ENCODE data around the gene ABCA4.

ABCA4 gene

DNA sequence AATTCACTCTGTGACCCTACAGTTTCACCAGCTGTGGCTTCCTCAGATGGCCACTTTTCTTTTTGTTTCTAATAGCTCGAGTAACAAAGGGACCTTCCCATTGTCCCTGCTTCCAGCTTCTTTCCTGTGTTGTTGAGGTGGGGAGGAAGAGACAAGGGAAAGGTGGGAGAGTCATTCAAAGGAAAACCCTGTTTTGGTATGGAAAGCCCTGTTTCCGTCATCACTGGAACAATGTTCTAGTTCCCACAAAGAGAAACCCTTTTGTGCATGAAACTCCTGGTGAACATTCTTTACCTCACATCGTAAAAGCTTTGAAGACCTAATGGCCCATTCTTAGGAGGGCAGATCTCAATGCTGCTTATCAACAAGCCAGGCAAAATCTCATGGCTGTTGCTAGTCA, 62.2 kb downstream of the ABCA4 start:
- in situ Hi-C loops (cut with MboI; ENCODE audit: low sequenced_read_pairs), result loop anchor here (10.0 to 25.0 kb wide), 2 partner anchors 746 to 979 kb away; no protein-coding TSS in a partner anchor

DNA sequence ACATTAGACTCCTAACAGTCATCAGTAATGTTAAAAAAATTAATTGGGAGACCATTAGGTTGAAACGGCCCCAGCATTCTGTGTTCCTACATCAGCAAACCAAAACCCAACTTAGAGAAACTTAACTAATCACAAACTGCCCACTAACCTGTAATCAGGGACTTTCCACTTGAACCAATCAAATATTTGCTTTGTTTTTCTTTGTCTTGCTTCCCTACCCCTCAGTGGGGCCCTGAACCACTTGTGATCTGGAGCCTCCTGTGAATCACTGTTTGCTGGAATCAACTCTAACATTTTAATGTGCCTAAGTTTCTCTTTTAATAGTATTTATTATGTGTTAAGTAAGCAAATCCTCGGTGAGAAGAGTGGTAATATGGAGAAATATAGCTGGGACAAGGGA, 64.0 kb downstream of the ABCA4 start:
- in situ Hi-C loops (cut with MboI; ENCODE audit: low sequenced_read_pairs), result loop anchor here (10.0 to 25.0 kb wide), 2 partner anchors 748 to 980 kb away; no protein-coding TSS in a partner anchor

DNA sequence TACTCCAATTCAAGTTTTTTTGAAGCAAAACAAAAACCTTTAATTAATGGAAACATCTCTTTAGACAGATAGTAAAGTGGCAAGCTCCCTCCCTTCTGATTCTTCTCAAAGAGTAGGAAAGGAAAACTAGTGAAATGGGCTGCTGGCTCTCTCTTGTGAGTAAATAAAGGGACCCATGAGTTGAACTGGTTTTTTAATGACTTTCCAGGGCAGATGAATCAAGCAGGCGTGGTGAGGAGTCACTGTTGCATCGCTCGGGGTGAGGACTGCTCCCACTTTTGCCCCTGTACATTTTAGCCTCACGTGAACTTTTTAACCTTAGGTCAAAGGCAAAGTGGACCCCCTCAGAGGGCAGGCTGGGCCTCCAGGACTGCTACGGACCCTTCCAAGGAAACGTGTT, 64.8 kb downstream of the ABCA4 start:
- in situ Hi-C loops (cut with MboI; ENCODE audit: low sequenced_read_pairs), result loop anchor here (10.0 to 25.0 kb wide), 2 partner anchors 749 to 981 kb away; no protein-coding TSS in a partner anchor

DNA sequence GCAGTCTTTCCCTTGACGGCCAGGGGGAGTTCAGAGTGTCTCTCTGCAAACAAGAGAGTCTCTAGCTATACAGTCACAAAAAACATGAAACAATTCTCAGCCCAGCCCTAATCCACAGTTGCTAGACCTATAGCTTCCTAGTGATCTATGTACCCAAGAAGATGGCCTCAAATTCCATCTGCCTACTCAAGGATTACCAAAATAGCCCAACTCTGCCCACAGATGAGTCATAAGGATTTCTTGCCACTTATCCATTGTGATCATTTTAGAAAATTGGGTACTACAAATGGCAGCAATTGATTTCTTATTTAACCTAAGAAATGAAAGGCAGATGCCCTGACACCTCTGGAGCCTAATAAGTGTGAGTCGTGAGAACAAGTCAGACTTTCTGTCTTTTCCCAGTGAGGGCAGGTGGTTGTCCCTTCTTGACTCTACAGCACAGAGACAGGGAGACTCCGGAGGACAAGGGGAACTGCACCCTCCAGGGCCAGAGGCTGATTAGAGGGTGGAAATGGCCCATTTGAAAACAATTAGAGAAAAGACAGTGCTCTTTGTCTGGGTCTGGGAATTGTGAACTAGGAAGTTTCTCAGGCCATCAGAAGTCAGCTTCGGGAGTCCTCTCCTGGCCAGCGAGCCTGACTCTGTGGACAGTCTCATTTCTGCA, 65.4 kb downstream of the ABCA4 start:
- in situ Hi-C loops (cut with MboI; ENCODE audit: low sequenced_read_pairs), result loop anchor here (10.0 to 25.0 kb wide), 2 partner anchors 749 to 982 kb away; no protein-coding TSS in a partner anchor

DNA sequence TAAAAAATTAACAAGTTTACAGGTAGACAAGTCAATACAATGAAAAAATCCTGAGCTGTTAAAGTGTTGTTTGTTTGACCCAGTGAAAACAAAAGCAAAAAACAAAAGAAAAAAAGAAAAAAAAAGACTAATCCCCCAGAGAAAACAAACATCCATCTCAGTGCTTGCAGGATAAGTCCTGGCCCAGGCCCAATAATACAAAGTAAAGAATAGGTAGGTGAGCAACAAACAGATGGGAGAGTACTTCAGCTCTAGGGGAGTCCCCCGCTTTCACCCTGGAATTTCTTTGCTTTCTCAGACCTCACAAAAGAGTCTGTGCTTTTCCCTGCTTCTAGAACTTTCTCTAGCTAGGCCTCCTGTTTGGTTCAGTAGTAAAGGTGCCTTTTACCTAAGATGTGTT, 70.3 kb downstream of the ABCA4 start:
- in situ Hi-C loops (cut with MboI; ENCODE audit: low sequenced_read_pairs), result loop anchor here (10.0 to 25.0 kb wide), 2 partner anchors 754 to 987 kb away; no protein-coding TSS in a partner anchor

DNA sequence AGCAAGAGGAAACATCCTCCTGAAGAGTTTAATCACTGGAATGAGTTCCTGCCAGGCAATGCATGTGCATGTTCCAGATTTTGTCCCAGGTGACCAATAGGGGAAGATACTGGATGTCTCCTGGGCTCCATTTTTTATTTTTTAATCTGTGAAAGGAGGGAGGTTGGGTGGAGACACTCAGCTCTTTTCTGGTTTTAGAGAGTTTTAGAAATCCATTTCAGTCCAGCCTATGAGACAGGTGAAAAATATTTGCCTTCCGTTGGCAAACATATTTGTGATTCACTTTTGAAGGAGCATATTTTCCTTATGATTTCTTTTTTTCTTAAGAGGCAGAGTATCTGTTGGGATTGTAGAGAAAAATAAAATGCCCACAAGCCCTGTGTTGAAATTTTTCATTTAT, 70.7 kb downstream of the ABCA4 start:
- in situ Hi-C loops (cut with MboI; ENCODE audit: low sequenced_read_pairs), result loop anchor here (10.0 to 25.0 kb wide), 2 partner anchors 755 to 987 kb away; no protein-coding TSS in a partner anchor

DNA sequence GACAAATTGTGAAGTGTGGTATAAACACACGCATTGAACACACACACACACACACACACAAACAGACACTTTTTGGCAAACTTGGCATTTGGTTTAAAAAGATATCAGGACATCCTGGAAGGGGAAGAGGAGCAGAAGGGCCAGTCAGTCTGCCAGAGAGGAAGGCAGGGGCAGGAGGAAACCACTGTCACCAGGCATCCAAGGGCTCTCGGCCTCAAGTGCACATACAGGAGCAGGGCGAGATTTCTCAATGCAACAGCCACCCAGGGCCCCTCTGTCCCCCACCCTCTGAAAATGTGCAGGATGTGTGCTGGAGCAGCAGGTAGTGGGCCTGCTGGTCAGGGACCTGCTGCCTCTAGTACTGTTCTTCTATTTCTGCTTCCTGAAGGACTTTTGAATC, 71.2 kb downstream of the ABCA4 start:
- in situ Hi-C loops (cut with MboI; ENCODE audit: low sequenced_read_pairs), result loop anchor here (10.0 to 25.0 kb wide), 2 partner anchors 755 to 988 kb away; no protein-coding TSS in a partner anchor

DNA sequence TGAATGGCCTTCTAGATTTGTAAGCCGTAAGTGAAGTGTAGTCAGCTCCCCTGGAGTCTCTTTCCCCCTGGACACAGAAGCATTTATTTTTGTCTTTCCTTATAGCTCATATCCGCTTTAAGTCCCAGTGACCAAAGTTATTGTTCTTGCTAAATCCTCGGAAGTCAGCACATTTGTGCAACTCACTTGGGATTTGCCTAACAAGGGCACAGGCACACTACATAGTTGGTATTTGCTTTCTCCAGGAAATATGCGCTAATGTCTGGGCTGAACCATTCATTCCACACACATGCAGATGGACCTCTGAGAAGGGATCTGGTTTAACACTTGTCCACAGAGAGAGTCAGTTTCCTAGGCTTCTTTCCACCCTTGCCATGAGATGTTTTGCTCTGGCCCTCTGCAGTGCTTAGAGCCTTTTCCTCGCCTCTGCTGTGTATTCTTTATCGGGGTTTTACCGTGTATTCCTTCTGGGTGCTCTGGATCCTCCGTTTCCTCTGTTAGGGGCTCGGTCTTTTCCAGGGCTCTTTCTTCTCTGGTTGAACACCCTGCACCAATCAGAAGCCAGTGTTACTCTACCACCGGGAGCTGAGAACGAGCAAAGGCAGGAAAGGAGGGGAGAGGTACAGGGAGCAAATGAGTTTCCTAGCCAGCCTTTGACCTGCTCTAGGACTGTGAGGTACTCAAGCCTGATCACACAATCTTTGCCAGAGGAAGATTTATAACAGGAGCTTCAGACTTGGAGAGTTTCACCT, 72.4 kb downstream of the ABCA4 start:
- in situ Hi-C loops (cut with MboI; ENCODE audit: low sequenced_read_pairs), result no loop called here

DNA sequence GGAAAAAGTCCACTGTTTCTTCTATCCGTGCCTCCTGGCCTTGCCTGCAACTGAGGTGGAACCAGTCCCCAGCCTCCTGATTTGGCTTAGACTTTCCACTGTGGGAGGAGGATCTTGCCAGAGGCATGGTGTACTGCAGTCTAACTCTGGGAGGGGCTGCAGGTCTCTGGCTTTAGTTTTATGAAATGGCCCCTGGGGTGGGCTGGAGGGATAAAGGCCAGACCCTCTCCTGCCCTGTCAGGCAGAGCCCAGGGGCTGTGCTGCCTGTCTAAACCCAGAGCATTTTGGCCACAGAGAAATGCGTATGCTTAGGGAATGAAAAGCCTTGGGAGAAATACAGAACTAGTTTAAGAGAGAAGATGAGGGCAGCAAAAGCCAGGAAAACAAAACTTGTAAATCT, 73.0 kb downstream of the ABCA4 start:
- in situ Hi-C loops (cut with MboI; ENCODE audit: low sequenced_read_pairs), result no loop called here

DNA sequence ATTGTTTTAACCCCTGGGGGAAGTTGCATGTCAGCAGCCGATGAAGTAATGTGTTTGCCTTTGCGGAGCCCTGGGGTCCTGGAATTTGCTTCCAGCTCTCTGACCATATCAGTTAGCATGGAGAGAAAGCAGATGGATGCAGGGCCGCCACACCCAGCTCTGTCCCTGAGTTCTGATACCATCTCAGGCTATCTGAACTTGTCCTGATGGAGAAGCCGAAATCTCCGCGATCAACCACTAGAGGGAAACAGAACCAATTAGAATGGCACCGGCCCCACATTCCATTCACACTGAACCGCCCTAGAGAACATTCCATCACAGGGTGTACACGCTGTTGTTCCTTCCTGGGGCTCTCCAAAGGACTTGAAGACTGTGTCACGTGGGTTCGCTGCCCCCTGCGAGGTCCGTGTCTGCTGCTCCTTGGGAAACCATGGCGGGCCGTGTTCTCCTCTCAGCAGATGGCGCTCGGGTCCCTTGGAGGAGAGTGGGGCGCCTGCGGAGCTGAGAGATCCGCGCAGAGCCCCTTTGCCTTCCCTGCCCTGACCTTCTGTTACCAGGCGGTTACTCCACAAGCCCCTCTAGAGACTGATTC, 75.4 kb downstream of the ABCA4 start:
- in situ Hi-C loops (cut with MboI; ENCODE audit: low sequenced_read_pairs), result no loop called here

DNA sequence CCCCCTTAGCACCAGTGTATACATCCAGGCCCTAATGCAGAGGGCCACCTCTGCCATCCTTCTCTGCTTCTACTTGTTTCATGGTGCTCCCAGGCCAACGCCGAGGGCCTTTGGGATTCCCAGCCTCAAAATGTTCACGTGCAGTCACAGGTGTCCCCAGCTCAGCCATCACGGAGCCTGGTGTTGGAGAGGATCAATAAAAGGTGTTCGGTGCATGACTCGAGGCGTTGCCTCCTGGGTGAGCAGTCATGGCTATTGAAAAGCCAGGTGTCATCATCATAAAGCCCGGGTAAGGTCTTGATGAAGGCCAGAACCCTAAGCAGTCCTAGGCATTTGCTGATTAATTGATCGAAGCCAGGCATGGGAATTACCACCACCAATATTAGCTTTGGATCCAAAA, 76.1 kb downstream of the ABCA4 start:
- in situ Hi-C loops (cut with MboI; ENCODE audit: low sequenced_read_pairs), result no loop called here

DNA sequence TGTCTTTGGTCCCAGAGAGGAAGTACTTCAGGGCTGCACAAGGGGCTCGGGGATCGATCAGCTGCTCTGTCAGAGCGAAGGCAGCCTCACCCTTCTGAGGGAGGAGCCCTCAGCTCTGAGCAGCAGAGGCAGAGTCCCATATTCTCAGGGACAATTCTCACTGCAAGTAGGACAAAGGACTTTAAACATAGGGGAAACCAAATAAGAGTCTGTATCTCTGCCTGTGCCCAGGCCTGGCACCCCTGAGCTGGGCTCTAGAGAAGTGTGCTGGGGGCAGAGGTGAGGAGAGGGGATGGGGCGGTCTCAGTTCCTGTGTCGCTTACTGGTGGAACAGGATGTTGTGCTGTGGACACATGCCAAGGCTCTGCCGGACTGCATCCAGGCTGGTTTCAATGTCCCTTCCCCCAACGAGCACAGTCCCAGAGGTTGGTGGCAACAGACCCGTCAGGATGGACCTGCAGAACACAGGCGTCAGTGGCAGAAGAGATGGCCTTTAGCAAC, 76.6 kb downstream of the ABCA4 start:
- in situ Hi-C loops (cut with MboI; ENCODE audit: low sequenced_read_pairs), result no loop called here

DNA sequence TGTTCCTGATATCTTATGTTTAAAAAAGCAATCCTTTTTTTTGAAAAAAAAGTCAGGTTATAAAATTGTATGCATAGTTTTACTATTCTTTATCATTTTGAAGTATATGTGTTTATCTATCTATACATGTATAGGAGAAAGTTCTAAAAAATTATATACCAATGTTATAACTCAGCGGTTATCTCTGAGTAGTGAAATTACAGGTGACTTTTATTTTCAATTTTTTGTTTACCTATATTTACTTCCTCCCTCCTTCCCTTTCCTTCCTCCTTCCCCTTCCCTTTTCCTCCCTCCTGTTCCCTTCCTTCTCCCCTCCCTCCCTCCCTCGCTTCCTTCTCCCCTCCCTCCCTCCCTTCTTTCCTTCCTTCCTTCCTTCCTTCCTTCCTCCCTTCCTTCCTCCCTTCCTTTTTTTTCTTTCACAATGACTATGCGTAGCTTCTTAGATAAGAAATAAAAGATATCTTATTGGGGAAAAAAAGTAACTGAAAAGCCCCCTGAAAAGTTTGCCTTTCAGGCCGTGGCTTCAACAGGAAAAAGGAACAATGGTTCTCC, 77.1 kb downstream of the ABCA4 start:
- in situ Hi-C loops (cut with MboI; ENCODE audit: low sequenced_read_pairs), result no loop called here

DNA sequence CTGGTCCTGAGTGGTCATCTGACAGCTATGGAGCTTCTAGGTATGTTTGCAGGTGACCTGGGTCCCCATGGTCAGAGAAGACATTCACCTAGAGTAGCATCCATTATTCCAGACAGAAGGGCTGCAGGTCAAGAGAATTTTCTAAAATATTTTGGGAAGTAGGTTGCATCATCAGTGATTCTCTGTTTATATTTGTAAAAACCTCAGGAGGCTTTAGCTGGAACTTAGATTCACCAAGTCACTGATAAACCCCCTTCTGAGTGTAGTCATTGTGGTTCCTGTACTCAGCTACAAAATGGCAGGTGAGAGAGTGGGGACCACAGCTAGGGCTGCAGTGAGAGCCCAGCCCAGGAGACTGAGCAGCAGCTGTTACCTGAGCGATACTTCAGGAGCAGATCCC, 78.6 kb downstream of the ABCA4 start:
- in situ Hi-C loops (cut with MboI; ENCODE audit: low sequenced_read_pairs), result no loop called here

DNA sequence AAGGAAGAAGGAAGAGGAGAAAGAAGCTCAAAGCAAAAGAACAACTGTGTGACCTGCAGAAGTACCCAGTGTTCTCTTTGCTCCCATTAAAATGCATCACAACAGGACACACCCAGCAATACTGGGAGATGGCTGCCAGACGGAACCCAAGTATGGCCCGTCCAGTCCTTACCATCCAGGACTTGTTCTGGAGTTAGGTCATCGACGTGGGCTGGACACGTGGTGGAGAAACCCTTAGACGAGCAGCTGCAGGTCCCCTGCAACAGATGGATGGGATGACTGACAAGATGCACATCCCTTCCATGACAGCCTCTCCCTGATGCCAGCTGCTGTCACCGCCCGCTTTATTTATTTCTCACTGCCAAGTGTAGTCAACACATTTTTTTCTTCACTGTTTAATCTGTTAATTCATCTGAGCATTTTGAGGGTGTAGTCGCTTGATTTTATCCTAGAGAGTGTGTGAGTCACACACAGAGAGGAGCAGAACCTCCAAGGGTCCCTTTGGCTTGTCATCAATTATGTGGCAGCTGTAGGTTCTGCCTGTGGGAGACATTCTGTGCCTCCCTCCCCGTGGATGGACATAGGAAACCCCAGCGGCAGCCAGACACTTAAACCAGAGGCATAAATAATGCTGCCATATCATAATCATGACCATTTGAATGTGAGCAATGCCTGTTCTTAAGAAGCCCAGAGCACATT, 80.9 kb downstream of the ABCA4 start:
- in situ Hi-C loops (cut with MboI; ENCODE audit: low sequenced_read_pairs), result no loop called here

DNA sequence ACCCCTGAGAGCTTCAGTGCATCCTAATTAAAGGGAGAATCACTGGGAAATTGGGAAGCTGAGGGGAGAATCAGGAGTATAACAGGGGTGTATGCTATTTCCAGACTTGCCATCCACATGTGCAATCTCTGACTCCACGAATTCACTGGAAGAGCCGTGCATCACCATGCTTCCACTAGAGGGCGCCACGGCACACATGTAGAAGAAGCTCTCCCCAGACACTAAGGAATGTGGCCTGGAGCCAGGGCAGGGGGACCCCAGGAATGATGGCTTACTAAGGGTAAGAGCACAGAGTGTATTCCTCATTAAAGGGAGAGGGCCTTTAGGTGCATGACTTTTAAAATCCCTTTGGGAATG, 81.5 kb downstream of the ABCA4 start:
- in situ Hi-C loops (cut with MboI; ENCODE audit: low sequenced_read_pairs), result no loop called here

DNA sequence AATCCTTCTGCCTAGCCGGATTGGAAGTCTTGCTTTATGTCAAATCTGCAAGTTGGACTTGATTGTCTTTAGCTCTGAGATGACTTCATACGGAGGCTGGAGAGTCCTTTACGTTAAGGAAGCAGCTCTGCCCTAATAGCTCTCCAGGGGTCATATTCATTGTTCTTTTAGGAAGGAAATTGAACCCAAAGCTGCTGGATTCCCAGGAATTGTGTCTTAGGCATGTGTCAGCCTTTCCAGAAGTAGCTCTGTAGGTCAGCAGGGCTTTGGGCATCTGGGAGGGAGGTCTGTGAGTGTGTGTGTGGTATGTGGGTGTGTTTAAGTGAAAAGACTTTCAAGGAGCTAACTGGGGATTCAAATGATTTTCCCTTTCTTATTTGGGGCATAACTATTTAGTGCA, 82.4 kb downstream of the ABCA4 start:
- in situ Hi-C loops (cut with MboI; ENCODE audit: low sequenced_read_pairs), result no loop called here

DNA sequence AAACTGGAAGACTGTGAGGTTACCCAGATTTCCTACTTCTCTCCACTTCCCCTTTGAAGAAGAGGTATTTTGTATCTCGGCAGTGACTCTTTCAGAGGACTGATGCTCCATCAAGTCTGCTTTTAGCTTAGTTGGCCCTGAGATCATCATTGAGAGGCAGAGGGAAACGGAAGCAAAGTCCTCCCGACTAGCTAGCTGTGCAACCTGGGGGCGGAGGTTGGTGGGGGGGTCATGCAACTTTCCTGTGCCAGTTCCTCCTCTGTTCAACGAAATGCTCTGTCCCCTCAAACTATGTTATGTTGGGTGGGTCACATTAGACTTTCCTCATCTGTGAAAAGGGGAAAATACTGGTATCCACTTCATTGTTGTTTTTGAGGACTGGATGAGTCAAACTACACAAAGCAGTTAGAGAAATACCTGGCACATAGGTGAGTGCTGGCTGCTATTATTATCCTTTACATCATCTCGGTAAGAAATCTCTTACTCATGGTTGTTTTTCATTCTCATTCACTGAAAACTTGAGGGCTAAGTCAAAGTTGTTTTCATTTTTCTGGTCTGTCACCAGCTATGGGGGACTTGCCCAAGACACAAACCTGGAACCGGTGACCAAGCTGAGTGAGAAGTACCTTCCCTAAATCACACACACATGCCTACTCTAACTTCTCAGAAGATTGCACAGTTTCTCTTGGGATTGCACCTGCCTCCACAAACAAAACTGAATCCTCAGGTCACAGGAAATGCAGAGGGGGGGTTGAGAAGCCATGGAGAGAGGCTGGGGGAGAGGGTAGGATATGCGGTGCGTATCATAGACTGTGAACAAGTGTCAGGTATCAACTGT, 83.3 kb downstream of the ABCA4 start:
- in situ Hi-C loops (cut with MboI; ENCODE audit: low sequenced_read_pairs), result no loop called here

DNA sequence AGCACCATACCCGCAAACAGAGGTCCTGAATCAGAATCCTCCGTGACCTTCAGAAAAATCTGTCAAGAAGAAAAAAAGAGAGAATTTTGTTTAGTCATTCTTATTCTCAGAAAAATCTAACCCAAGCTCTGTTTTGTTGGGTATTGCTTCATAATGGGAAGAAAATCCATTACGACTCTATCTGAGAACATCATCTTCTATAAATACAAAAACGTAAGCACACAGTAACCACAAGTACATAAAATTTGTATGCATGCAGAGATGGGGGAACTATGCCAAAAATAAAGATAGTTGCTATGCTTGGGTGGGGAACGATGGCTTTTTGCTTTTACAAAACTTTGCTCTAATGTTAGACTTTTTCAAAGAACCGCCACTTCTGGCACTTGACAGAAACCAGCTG, 84.2 kb downstream of the ABCA4 start:
- in situ Hi-C loops (cut with MboI; ENCODE audit: low sequenced_read_pairs), result no loop called here

DNA sequence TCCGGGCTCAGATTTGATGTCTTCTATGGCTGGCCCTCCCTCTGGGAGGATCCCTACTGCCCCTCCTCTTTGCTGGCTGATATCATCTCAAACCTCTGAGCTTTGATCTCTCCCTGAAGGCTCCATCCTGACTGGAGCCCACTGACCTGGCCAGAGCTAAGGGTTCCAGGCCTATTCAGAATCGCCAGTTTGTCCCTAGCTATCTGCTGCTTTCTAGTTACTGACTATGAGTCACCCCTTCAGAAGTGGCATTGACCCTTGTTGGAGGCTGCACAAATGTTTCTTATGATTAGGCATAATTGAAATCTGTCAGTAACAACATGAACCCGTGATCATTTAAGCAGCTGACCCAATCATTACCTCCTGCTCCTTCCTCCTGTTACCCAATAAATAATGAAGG, 87.1 kb downstream of the ABCA4 start:
- in situ Hi-C loops (cut with MboI; ENCODE audit: low sequenced_read_pairs), result no loop called here

All from HL-60/S4 (cell line).